GM12878 (cell line): Measurements from ENCODE around the gene HMBS. TPM values are rescaled to one million over a fixed set of nuclear protein-coding genes. Genes with fewer than 3 reads are reported as not detected.

ENCODE experiments used
- CBFB ChIP-seq: IDR thresholded peaks from 2 replicates; pipeline ENCODE4 v1.6.1; 2016; ENCODE audit warnings: antibody characterized with exemption, low read depth
- CHD4 ChIP-seq: fragments of 200-600 bp; sonication (generic); IDR thresholded peaks from 2 replicates; pipeline ENCODE4 v1.6.1; 2016; ENCODE audit warnings: mild to moderate bottlenecking
- CREB1 ChIP-seq: IDR thresholded peaks from 2 replicates; pipeline ENCODE4 v1.6.1; 2012; ENCODE audit warnings: low read depth, mild to moderate bottlenecking, inconsistent platforms
- HDAC2 ChIP-seq: fragments of 200-600 bp; sonication (generic); IDR thresholded peaks from 2 replicates; pipeline ENCODE4 v1.6.1; 2017
- IRF4 ChIP-seq: IDR thresholded peaks from 2 replicates; pipeline ENCODE4 v1.6.1; 2011; ENCODE audit warnings: low read depth, low read length
- JUND ChIP-seq: IDR thresholded peaks from 2 replicates; pipeline ENCODE4 v1.6.1; 2012; ENCODE audit warnings: low read depth, mild to moderate bottlenecking, low read length, improper control_type of control experiment, moderate library complexity
- KDM1A ChIP-seq: fragments of 200-600 bp; sonication (generic); IDR thresholded peaks from 2 replicates; pipeline ENCODE4 v1.6.1; 2016; ENCODE audit warnings: borderline replicate concordance
- MAX ChIP-seq: IDR thresholded peaks from 2 replicates; pipeline ENCODE4 v1.6.1; 2012; ENCODE audit warnings: low read depth, low read length, improper control_type of control experiment
- MEF2B ChIP-seq: fragments of 450-650 bp; IDR thresholded peaks from 2 replicates; pipeline ENCODE4 v1.6.1; 2018; ENCODE audit warnings: mild to moderate bottlenecking, moderate library complexity; ENCODE audit not compliant: partially characterized antibody, poor library complexity, severe bottlenecking
- NKRF ChIP-seq: fragments of 450-650 bp; conservative IDR thresholded peaks from 2 replicates; pipeline ENCODE4 v1.6.1; 2017; ENCODE audit warnings: mild to moderate bottlenecking, moderate library complexity
- NR2C1 ChIP-seq: fragments of 450-650 bp; IDR thresholded peaks from 2 replicates; pipeline ENCODE4 v1.6.1; 2017; ENCODE audit warnings: antibody characterized with exemption, mild to moderate bottlenecking, moderate library complexity
- PAX5 ChIP-seq: IDR thresholded peaks from 2 replicates; pipeline ENCODE4 v1.6.1; 2011; ENCODE audit warnings: low read depth, low read length, borderline replicate concordance
- RB1 ChIP-seq: fragments of 450-650 bp; formaldehyde crosslinking; IDR thresholded peaks from 2 replicates; pipeline ENCODE4 v1.6.1; 2017; ENCODE audit warnings: mild to moderate bottlenecking, borderline replicate concordance
- RBBP5 ChIP-seq: fragments of 200-600 bp; sonication (generic); conservative IDR thresholded peaks from 2 replicates; pipeline ENCODE4 v1.6.1; 2016
- SMARCA5 ChIP-seq: fragments of 450-650 bp; IDR thresholded peaks from 2 replicates; pipeline ENCODE4 v1.6.1; 2017; ENCODE audit warnings: mild to moderate bottlenecking
- SUZ12 ChIP-seq: fragments of 200-600 bp; sonication (generic); IDR thresholded peaks from one replicate; pipeline ENCODE4 v1.6.1; 2018; ENCODE audit warnings: antibody characterized with exemption, mild to moderate bottlenecking; ENCODE audit not compliant: unreplicated experiment
- TCF12 ChIP-seq: IDR thresholded peaks from 2 replicates; pipeline ENCODE4 v1.6.1; 2011; ENCODE audit warnings: low read depth, mild to moderate bottlenecking, low read length
- USF2 ChIP-seq: IDR thresholded peaks from 2 replicates; pipeline ENCODE4 v1.6.1; 2011; ENCODE audit warnings: low read depth, low read length, improper control_type of control experiment, borderline replicate concordance
- WRNIP1 ChIP-seq: IDR thresholded peaks from 2 replicates; pipeline ENCODE4 v1.6.1; 2011; ENCODE audit warnings: low read depth, low read length, improper control_type of control experiment, borderline replicate concordance
- YY1 ChIP-seq: IDR thresholded peaks from 2 replicates; pipeline ENCODE4 v1.6.1; 2011; ENCODE audit warnings: low read depth, mild to moderate bottlenecking, low read length
- ZNF384 ChIP-seq: IDR thresholded peaks from 2 replicates; pipeline ENCODE4 v1.6.1; 2012; ENCODE audit warnings: low read depth, mild to moderate bottlenecking, low read length, improper control_type of control experiment, borderline replicate concordance
- ZSCAN29 ChIP-seq: fragments of 450-650 bp; IDR thresholded peaks from 2 replicates; pipeline ENCODE4 v1.6.1; 2017; ENCODE audit warnings: mild to moderate bottlenecking, moderate library complexity
- polyA plus RNA-seq, 11 experiments: library from polyadenylated mRNA; depleted of rRNA in 4 of 11; unstranded in 6 of 11; stranded (reverse) in 5 of 11; fragments of >200 nt; fragmentation: Nextera tagmentation in 4 of 11; fragmentation: Illumina TruSeq in 1 of 11; extraction: Ambion mirVana in 4 of 11; extraction: Trizol in 1 of 11; gene quantifications; 1 replicate in 1 of 11; 2 replicates in 10 of 11; pipeline versions ENCODE4 v1.2.1 to v1.2.3, GENCODE V29; 2011 to 2016; ENCODE audit warnings: inconsistent platforms in 2 of 11, missing spikeins in 2 of 11, low read depth in 1 of 11
- total RNA-seq, 4 experiments: library from RNA; depleted of rRNA in 3 of 4; stranded (reverse); fragments of >200 nt in 3 of 4; fragmentation: Illumina TruSeq in 1 of 4; extraction: Trizol in 1 of 4; gene quantifications; 2 replicates each; pipeline versions ENCODE4 v1.2.1 to v1.2.3, GENCODE V29; 2013 to 2021
- TF ChIP-seq, protein P1 (sequence below): IDR thresholded peaks from 2 replicates; pipeline ENCODE4 v1.6.1; 2011; ENCODE audit warnings: low read depth, mild to moderate bottlenecking, low read length, moderate library complexity, borderline replicate concordance; ENCODE audit errors: extremely low read depth
- TF ChIP-seq, protein P2 (sequence below): fragments of 450-650 bp; IDR thresholded peaks from 2 replicates; pipeline ENCODE4 v1.6.1; 2017; ENCODE audit warnings: mild to moderate bottlenecking, low read depth, inconsistent platforms; ENCODE audit not compliant: poor library complexity, severe bottlenecking

HMBS gene
- total and polyA plus RNA-seq, 10 of the 15 experiments (the other 5 are each of a cell fraction or from before 2014, with no cell fraction given) = 17.7 to 96.7 (median 49.7) TPM

GRCh38 chr11:119067371-119068222, 17.1 kb upstream of the HMBS start, which contains the start of gene VPS11 (continued):
- TF ChIP-seq WRNIP1 (0 out of 2 replicates have a peak, but pooled peaks have one; percentile 44), KDM1A (no peak), MEF2B (peak; percentile 85), CBFB (no peak), NR2C1 (peak; percentile 78), TCF12 (0 out of 2 replicates have a peak, but pooled peaks have one; percentile 60), USF2 (peak; percentile 98), RB1 (no peak), ZSCAN29 (no peak), SMARCA5 (peak; percentile 56; the same call in 1 of the 2 replicates), HDAC2 (no peak), MAX (peak; percentile 89), RBBP5 (no peak), NKRF (peak; percentile 95), IRF4 (0 out of 2 replicates have a peak, but pooled peaks have one; percentile 8), JUND (no peak), CREB1 (peak; percentile 74), SUZ12 (no peak), PAX5 (no peak), ZNF384 (no peak), YY1 (peak; percentile 99), CHD4 (no peak)
- TF ChIP-seq, protein P1, sequence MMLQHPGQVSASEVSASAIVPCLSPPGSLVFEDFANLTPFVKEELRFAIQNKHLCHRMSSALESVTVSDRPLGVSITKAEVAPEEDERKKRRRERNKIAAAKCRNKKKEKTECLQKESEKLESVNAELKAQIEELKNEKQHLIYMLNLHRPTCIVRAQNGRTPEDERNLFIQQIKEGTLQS = peak; percentile 96
- TF ChIP-seq, protein P2, sequence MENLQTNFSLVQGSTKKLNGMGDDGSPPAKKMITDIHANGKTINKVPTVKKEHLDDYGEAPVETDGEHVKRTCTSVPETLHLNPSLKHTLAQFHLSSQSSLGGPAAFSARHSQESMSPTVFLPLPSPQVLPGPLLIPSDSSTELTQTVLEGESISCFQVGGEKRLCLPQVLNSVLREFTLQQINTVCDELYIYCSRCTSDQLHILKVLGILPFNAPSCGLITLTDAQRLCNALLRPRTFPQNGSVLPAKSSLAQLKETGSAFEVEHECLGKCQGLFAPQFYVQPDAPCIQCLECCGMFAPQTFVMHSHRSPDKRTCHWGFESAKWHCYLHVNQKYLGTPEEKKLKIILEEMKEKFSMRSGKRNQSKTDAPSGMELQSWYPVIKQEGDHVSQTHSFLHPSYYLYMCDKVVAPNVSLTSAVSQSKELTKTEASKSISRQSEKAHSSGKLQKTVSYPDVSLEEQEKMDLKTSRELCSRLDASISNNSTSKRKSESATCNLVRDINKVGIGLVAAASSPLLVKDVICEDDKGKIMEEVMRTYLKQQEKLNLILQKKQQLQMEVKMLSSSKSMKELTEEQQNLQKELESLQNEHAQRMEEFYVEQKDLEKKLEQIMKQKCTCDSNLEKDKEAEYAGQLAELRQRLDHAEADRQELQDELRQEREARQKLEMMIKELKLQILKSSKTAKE = peak; percentile 22
